Astrocyte (in vitro differentiated cells and primary cell): ENCODE data around the gene FOXP3.

Experiments used
- CTCF ChIP-seq: IDR thresholded peaks from 2 replicates; pipeline ENCODE4 v1.5.1; 2011; ENCODE audit warnings: low read depth, mild to moderate bottlenecking, inconsistent platforms, low read length, moderate library complexity; ENCODE audit not compliant: insufficient read depth
- EZH2 ChIP-seq: IDR thresholded peaks from 2 replicates; pipeline ENCODE4 v1.6.1; 2012; ENCODE audit warnings: mild to moderate bottlenecking, low read length, inconsistent platforms; ENCODE audit not compliant: insufficient read depth

GRCh38 chrX:49310371-49310770, 45.9 kb upstream of the FOXP3 start:
- TF ChIP-seq CTCF (no peak), EZH2 (no peak)
